H1 (cell line): Measurements from ENCODE around the gene AGAP1. TPM values are rescaled to one million over a fixed set of nuclear protein-coding genes. Genes with fewer than 3 reads are reported as not detected.

Source experiments
- CEBPB ChIP-seq: IDR thresholded peaks from 2 replicates; pipeline ENCODE4 v1.6.1; 2012; ENCODE audit warnings: low read depth, low read length
- HDAC6 ChIP-seq: IDR thresholded peaks from one replicate; pipeline ENCODE4 v1.7.1; 2012; ENCODE audit warnings: low read depth, mild to moderate bottlenecking, inconsistent platforms, low read length, moderate library complexity
- TAF1 ChIP-seq: IDR thresholded peaks from 2 replicates; pipeline ENCODE4 v1.6.1; 2011; ENCODE audit warnings: mild to moderate bottlenecking, low read depth, low read length
- polyA plus RNA-seq, 7 experiments: library from polyadenylated mRNA; depleted of rRNA in 3 of 7; stranded (reverse) in 5 of 7; unstranded in 2 of 7; fragments of >200 nt in 5 of 7; fragments of 200-250 nt in 2 of 7; gene quantifications; 1 replicate in 5 of 7; 2 replicates in 1 of 7; 4 replicates in 1 of 7; pipeline versions ENCODE4 v1.2.1 to v1.2.3, GENCODE V29; 2011 to 2013; ENCODE audit warnings: missing spikeins in 2 of 7, mixed read lengths in 2 of 7
- total RNA-seq: library from RNA; stranded (reverse); fragmentation: NEBNext Ultra II Directional; extraction: Animal tissue kit (Norgen Biotek cat#: 25700); gene quantifications from 2 replicates; pipeline ENCODE4 v1.2.1, GENCODE V29; 2021

The AGAP1 gene
- total and polyA plus RNA-seq, 2 of the 8 experiments (the other 6 are each of a cell fraction or from before 2014, with no cell fraction given), result 18.1 to 39.4 TPM

DNA sequence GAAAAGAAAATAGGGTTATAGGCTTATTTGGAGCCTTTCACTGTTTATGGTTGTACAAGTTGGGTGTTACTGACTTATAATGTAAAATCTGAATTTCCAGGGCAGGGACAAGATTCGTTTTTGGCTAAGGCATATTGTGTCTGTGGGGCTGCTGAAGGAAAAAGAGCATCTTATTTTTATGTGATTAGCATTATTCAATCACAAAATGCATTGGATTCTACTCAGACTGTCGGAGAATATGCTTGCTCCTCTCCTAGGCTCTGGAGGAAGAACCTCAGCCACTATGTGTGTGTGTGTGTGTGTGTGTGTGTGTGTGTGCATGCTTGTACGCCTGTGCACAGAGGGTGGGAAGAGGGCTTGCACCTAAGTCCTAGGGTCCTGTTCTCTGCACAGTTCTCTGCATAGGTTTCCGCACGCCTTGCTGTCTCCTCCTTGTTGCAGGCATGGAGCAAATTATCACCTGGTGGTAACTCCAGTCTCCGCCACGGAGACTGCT lies 44.3 kb downstream of the AGAP1 start (continued):
- no peak for TF ChIP-seq CEBPB
- TF ChIP-seq TAF1, result no peak
- no peak for TF ChIP-seq HDAC6
